CD14-positive monocyte (primary cell): ENCODE results near the gene MBNL3. TPM values are rescaled to one million over a fixed set of nuclear protein-coding genes. Genes with fewer than 3 reads are reported as not detected.

ENCODE experiments used
- DNase-seq, 3 donors: peaks; one replicate each; pipeline ENCODE4 v3.0.0-alpha.2; 2011 to 2022
- H2AFZ ChIP-seq: 2 replicates; pipeline ENCODE4 v1.6.0; 2012; ENCODE audit warnings: mild to moderate bottlenecking, low read depth, low read length, inconsistent platforms; ENCODE audit not compliant: insufficient read depth, poor library complexity, severe bottlenecking
- H3K27ac ChIP-seq, 2 donors: 1 replicate in 1 of 2; 2 replicates in 1 of 2; pipeline ENCODE4 v1.5.1; 2012 to 2013; ENCODE audit warnings: low read length in 2 of 2, control low read depth in 1 of 2, inconsistent platforms in 1 of 2, low read depth in 1 of 2, mild to moderate bottlenecking in 1 of 2
- H3K27me3 ChIP-seq, 2 donors: one replicate each; pipeline versions ENCODE4 v1.6.0 to v1.6.1; 2011 to 2013; ENCODE audit warnings: low read length in 2 of 2; ENCODE audit not compliant: control insufficient read depth in 2 of 2, insufficient read depth in 2 of 2
- H3K36me3 ChIP-seq, 2 donors: replicated peaks in 1 of 2; 1 replicate in 1 of 2; 2 replicates in 1 of 2; pipeline versions ENCODE4 v1.5.1 to v1.6.1; 2012 to 2013; ENCODE audit warnings: low read length in 2 of 2, control low read depth in 1 of 2, inconsistent platforms in 1 of 2, mild to moderate bottlenecking in 1 of 2; ENCODE audit not compliant: insufficient read depth in 2 of 2, control insufficient read depth in 1 of 2
- H3K4me1 ChIP-seq, 2 donors: 1 replicate in 1 of 2; 2 replicates in 1 of 2; pipeline versions ENCODE4 v1.5.1 to v1.6.1; 2012 to 2013; ENCODE audit warnings: low read length in 2 of 2, control low read depth in 1 of 2, inconsistent platforms in 1 of 2, mild to moderate bottlenecking in 1 of 2, moderate library complexity in 1 of 2; ENCODE audit not compliant: insufficient read depth in 2 of 2, control insufficient read depth in 1 of 2
- H3K4me2 ChIP-seq: replicated peaks from 2 replicates; pipeline ENCODE3; 2012; ENCODE audit warnings: low read length, moderate library complexity, mild to moderate bottlenecking; ENCODE audit not compliant: poor library complexity, severe bottlenecking; ENCODE audit errors: extremely low read depth
- H3K4me3 ChIP-seq, 3 experiments: fragments of 200-600 bp in 1 of 3; sonication (generic) in 1 of 3; replicated peaks in 1 of 3; 1 replicate in 2 of 3; 2 replicates in 1 of 3; pipeline ENCODE4 v1.5.1; 2011 to 2013; ENCODE audit warnings: low read length in 3 of 3, mild to moderate bottlenecking in 3 of 3, control low read depth in 2 of 3, low read depth in 2 of 3, inconsistent platforms in 1 of 3, moderate library complexity in 1 of 3
- H3K79me2 ChIP-seq: 2 replicates; pipeline ENCODE4 v1.6.0; 2012; ENCODE audit warnings: mild to moderate bottlenecking, control low read depth, inconsistent platforms, low read length, moderate library complexity; ENCODE audit not compliant: insufficient read depth
- H3K9ac ChIP-seq: 2 replicates; pipeline ENCODE4 v1.6.0; 2017; ENCODE audit warnings: low read length, mild to moderate bottlenecking; ENCODE audit not compliant: insufficient read depth, poor library complexity, severe bottlenecking
- H3K9me3 ChIP-seq, 2 donors: replicated peaks in 1 of 2; 1 replicate in 1 of 2; 2 replicates in 1 of 2; pipeline versions ENCODE4 v1.5.1 to v1.6.1; 2012 to 2013; ENCODE audit warnings: low read length in 2 of 2, control low read depth in 1 of 2; ENCODE audit not compliant: control insufficient read depth in 1 of 2, insufficient read depth in 1 of 2
- H4K20me1 ChIP-seq: 2 replicates; pipeline ENCODE4 v1.6.0; 2012; ENCODE audit warnings: mild to moderate bottlenecking, low read length, control low read depth, moderate library complexity; ENCODE audit not compliant: insufficient read depth
- H3K27ac Mint-ChIP-seq, 7 donors: one replicate each; pipeline ENCODE4 v1.8.0; 2020; ENCODE audit warnings: mild to moderate bottlenecking in 7 of 7, mixed read lengths in 7 of 7, moderate library complexity in 6 of 7, inconsistent platforms in 2 of 7
- H3K27me3 Mint-ChIP-seq, 3 donors: one replicate each; pipeline ENCODE4 v1.8.0; 2021 to 2022; ENCODE audit warnings: low read depth in 3 of 3, mild to moderate bottlenecking in 3 of 3, mixed read lengths in 3 of 3, moderate library complexity in 3 of 3, inconsistent platforms in 1 of 3
- H3K36me3 Mint-ChIP-seq, 2 donors: one replicate each; pipeline ENCODE4 v1.8.0; 2020; ENCODE audit warnings: mixed read lengths in 2 of 2, inconsistent platforms in 1 of 2, mild to moderate bottlenecking in 1 of 2
- H3K4me1 Mint-ChIP-seq: one replicate; pipeline ENCODE4 v1.8.0; 2020; ENCODE audit warnings: mild to moderate bottlenecking, mixed read lengths
- H3K4me3 Mint-ChIP-seq, 2 donors: one replicate each; pipeline ENCODE4 v1.8.0; 2020; ENCODE audit warnings: mild to moderate bottlenecking in 2 of 2, mixed read lengths in 2 of 2, moderate library complexity in 1 of 2
- H3K9me3 Mint-ChIP-seq, 7 donors: one replicate each; pipeline ENCODE4 v1.8.0; 2020 to 2022; ENCODE audit warnings: mixed read lengths in 7 of 7, mild to moderate bottlenecking in 6 of 7, moderate library complexity in 6 of 7, inconsistent platforms in 2 of 7
- WGBS: methylation state at CpG from one replicate; pipeline ENCODE4 v1.1.5; 2013; ENCODE audit warnings: missing lambda C conversion rate; ENCODE audit not compliant: insufficient coverage; 5-methylcytosine and 5-hydroxymethylcytosine counted together
- intact Hi-C, 2 donors: fragments of 100-400 bp; cut with micrococcal nuclease; formaldehyde crosslinking; loops; one replicate each; pipeline versions ENCODE4 v1.15.0 to v1.15.1; 2023
- polyA plus RNA-seq, 3 donors: library from polyadenylated mRNA; depleted of rRNA in 1 of 3; unstranded in 2 of 3; stranded (reverse) in 1 of 3; fragments of 300-500 nt in 2 of 3; fragments of >200 nt in 1 of 3; fragmentation: Illumina TruSeq in 2 of 3; gene quantifications; 1 replicate in 2 of 3; 2 replicates in 1 of 3; pipeline ENCODE4 v1.2.3, GENCODE V29; 2012 to 2021
- TF ChIP-seq, protein P1 (sequence below): fragments of 200-600 bp; IDR thresholded peaks from one replicate; pipeline ENCODE4 v1.8.0; 2022; ENCODE audit warnings: antibody characterized with exemption, mild to moderate bottlenecking

MBNL3 gene
- polyA plus RNA-seq, 3 donors = 7.4 to 32.8 (median 22.4) TPM

DNA sequence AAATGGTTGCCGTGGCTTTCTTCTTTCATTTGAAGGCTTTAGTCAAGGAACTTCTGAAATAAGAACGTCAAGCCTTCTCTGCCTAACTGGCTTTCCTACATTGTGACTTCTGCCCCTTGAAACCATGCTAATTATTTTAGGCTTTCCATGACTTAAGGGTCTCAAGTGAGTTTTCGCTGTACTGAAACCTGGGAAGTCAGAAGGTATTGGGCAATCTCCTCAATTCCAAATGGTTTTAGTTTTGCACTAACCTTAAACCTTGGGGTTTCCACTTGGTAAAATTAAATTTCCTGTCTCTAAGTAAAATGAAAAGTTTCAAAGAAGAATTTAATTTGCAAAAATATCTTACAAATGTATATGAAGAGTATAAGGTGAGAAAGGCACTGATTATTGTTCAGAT is 73.8 kb downstream of the MBNL3 start:
- 88% methylated on average over 1 of the region's 3 CpGs for WGBS
- intact Hi-C loops = no loop called here

GRCh38 chrX:132414404-132414803 is 74.4 kb downstream of the MBNL3 start:
- no peak for DNase-seq
- Histone ChIP-seq H3K27ac (no peak overlapping the region), H3K9me3 (no peaks in the 10 kb centered on the region), H3K36me3 (no peaks in the 10 kb centered on the region), H3K79me2 (no peaks in the 10 kb centered on the region), H4K20me1 (no peaks in the 10 kb centered on the region), H3K9ac (no peak overlapping the region), H2AFZ (no peak overlapping the region), H3K4me2 (no peak overlapping the region), H3K4me1 (no peaks in the 10 kb centered on the region), H3K4me3 (no peak overlapping the region), H3K27me3 (peaks cover 0 to 6% of the 10 kb centered on the region in 2 donors)
- Mint-ChIP-seq H3K4me3 (no peak overlapping the region), H3K36me3 (peaks cover 0 to 3% of the 10 kb centered on the region in 2 donors), H3K4me1 (no peaks in the 10 kb centered on the region), H3K9me3 (no peaks in the 10 kb centered on the region), H3K27ac (no peak overlapping the region), H3K27me3 (peaks cover 0 to 7% (median 0%) of the 10 kb centered on the region in 3 donors)
- TF ChIP-seq, protein P1, sequence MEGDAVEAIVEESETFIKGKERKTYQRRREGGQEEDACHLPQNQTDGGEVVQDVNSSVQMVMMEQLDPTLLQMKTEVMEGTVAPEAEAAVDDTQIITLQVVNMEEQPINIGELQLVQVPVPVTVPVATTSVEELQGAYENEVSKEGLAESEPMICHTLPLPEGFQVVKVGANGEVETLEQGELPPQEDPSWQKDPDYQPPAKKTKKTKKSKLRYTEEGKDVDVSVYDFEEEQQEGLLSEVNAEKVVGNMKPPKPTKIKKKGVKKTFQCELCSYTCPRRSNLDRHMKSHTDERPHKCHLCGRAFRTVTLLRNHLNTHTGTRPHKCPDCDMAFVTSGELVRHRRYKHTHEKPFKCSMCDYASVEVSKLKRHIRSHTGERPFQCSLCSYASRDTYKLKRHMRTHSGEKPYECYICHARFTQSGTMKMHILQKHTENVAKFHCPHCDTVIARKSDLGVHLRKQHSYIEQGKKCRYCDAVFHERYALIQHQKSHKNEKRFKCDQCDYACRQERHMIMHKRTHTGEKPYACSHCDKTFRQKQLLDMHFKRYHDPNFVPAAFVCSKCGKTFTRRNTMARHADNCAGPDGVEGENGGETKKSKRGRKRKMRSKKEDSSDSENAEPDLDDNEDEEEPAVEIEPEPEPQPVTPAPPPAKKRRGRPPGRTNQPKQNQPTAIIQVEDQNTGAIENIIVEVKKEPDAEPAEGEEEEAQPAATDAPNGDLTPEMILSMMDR = no peak
- intact Hi-C loops = no loop called here
- no CpG with 5 or more reads among the region's 2 CpGs for WGBS

More for the DNA sequence above, 73.8 kb downstream of the MBNL3 start:
- H3K4me3 ChIP-seq = no peak overlapping the region
- H3K9me3 Mint-ChIP-seq = peaks cover 0 to under 1% (median 0%) of the 10 kb centered on the region in 7 donors
- no peaks in the 10 kb centered on the region for H3K36me3 ChIP-seq
- H3K9me3 ChIP-seq = no peaks in the 10 kb centered on the region
- no peak overlapping the region for H3K4me3 Mint-ChIP-seq
- H3K27me3 ChIP-seq = peaks cover 0 to 6% of the 10 kb centered on the region in 2 donors
- H3K4me1 Mint-ChIP-seq = no peaks in the 10 kb centered on the region
- H3K27me3 Mint-ChIP-seq = peaks cover 0 to 8% (median 0%) of the 10 kb centered on the region in 3 donors
- TF ChIP-seq, protein P1 = no peak
- no peak overlapping the region for H3K9ac ChIP-seq
- no peaks in the 10 kb centered on the region for H3K4me1 ChIP-seq
- no peak overlapping the region for H3K27ac Mint-ChIP-seq
- H3K27ac ChIP-seq = no peak overlapping the region
- no peak overlapping the region for H2AFZ ChIP-seq
- no peak for DNase-seq
- H3K79me2 ChIP-seq = no peaks in the 10 kb centered on the region
- peaks cover under 1 to 4% of the 10 kb centered on the region in 2 donors for H3K36me3 Mint-ChIP-seq
- no peaks in the 10 kb centered on the region for H4K20me1 ChIP-seq
- no peak overlapping the region for H3K4me2 ChIP-seq
